Endothelial cell of umbilical vein (primary cell): Measurements from ENCODE around the gene TMEM200B. TPM values are rescaled to one million over a fixed set of nuclear protein-coding genes. Genes with fewer than 3 reads are reported as not detected.

Experiments used
- BruUV-seq: library from RNA; stranded (reverse); fragments of 400-500 nt; replicated peaks from 2 replicates; lab custom pipeline; 2021; lab: Mats Ljungman, UMichigan
- CTCF ChIA-PET: fragments of 300-600, 350-600 bp; sonication (Branson Sonifier 250); formaldehyde crosslinking; loops from one replicate; lab custom pipeline; 2021; ENCODE audit warnings: antibody characterized with exemption, inconsistent platforms; lab: Charles Lee
- POLR2A ChIA-PET: fragments of 300-600, 350-600 bp; sonication (Branson Sonifier 250); formaldehyde crosslinking; loops from one replicate; lab custom pipeline; 2021; ENCODE audit warnings: antibody characterized with exemption, inconsistent platforms; lab: Charles Lee
- DNase-seq: peaks from one replicate; pipeline ENCODE4 v3.0.0-alpha.2; 2011; ENCODE audit warnings: low read depth, low spot score
- FAIRE-seq: peaks from 2 replicates; lab custom pipeline; 2011; peaks lifted over from hg19 to GRCh38; lab: Jason Lieb, UNC
- H2AFZ ChIP-seq: 2 replicates; pipeline ENCODE4 v1.6.0; 2012; ENCODE audit warnings: low read depth, low read length, control low read depth, inconsistent platforms
- H3K27ac ChIP-seq: 2 replicates; pipeline ENCODE4 v1.5.1; 2011; ENCODE audit warnings: low read depth, mild to moderate bottlenecking, control low read depth, low read length, moderate library complexity; ENCODE audit not compliant: insufficient read depth
- H3K27me3 ChIP-seq, 2 experiments: 2 replicates each; pipeline versions ENCODE4 v1.6.0 to v1.6.1; 2011; ENCODE audit warnings: low read length in 2 of 2, mixed read lengths in 1 of 2; ENCODE audit not compliant: control insufficient read depth in 2 of 2, insufficient read depth in 2 of 2
- H3K36me3 ChIP-seq, 2 experiments: 2 replicates in 1 of 2; 3 replicates in 1 of 2; pipeline ENCODE4 v1.5.1; 2011; ENCODE audit warnings: low read length in 2 of 2, mild to moderate bottlenecking in 1 of 2, moderate library complexity in 1 of 2; ENCODE audit not compliant: control insufficient read depth in 2 of 2, insufficient read depth in 2 of 2; ENCODE audit errors: extremely low read depth in 1 of 2
- H3K4me1 ChIP-seq: 3 replicates; pipeline ENCODE4 v1.5.1; 2011; ENCODE audit warnings: mild to moderate bottlenecking, low read length; ENCODE audit not compliant: control insufficient read depth, insufficient read depth; ENCODE audit errors: extremely low read depth
- H3K4me2 ChIP-seq: 2 replicates; pipeline ENCODE4 v1.6.1; 2011; ENCODE audit warnings: low read length, control low read depth, mixed read lengths; ENCODE audit not compliant: insufficient read depth
- H3K4me3 ChIP-seq, 3 experiments: fragments of 200-600 bp in 1 of 3; sonication (generic), shearing (Covaris generic) in 1 of 3; replicated peaks in 1 of 3; 2 replicates each; pipeline ENCODE4 v1.5.1; 2011 to 2016; ENCODE audit warnings: control low read depth in 3 of 3, low read length in 3 of 3, mild to moderate bottlenecking in 2 of 3, inconsistent platforms in 1 of 3, low read depth in 1 of 3, moderate library complexity in 1 of 3; ENCODE audit not compliant: insufficient read depth in 1 of 3
- H3K79me2 ChIP-seq: 2 replicates; pipeline ENCODE4 v1.6.0; 2012; ENCODE audit warnings: low read length, inconsistent platforms; ENCODE audit not compliant: control insufficient read depth, insufficient read depth
- H3K9ac ChIP-seq: replicated peaks from 2 replicates; pipeline ENCODE3; 2011; ENCODE audit warnings: low read length, control low read depth; ENCODE audit not compliant: insufficient read depth; ENCODE audit errors: extremely low read depth
- H3K9me1 ChIP-seq: replicated peaks from 3 replicates; pipeline ENCODE4 v1.6.0; 2011; ENCODE audit warnings: mild to moderate bottlenecking, low read length; ENCODE audit not compliant: control insufficient read depth, insufficient read depth; ENCODE audit errors: extremely low read depth
- H3K9me3 ChIP-seq: replicated peaks from 2 replicates; pipeline ENCODE4 v1.5.1; 2012; ENCODE audit warnings: low read length, inconsistent platforms; ENCODE audit not compliant: control insufficient read depth, insufficient read depth
- H4K20me1 ChIP-seq: replicated peaks from 2 replicates; pipeline ENCODE3; 2011; ENCODE audit warnings: mild to moderate bottlenecking, low read length; ENCODE audit not compliant: control insufficient read depth, insufficient read depth; ENCODE audit errors: extremely low read depth
- EZH2 ChIP-seq: IDR thresholded peaks from 2 replicates; pipeline ENCODE4 v1.6.1; 2012; ENCODE audit warnings: borderline replicate concordance, low read depth, mild to moderate bottlenecking, moderate library complexity, low read length, inconsistent platforms; ENCODE audit not compliant: severe bottlenecking
- FOS ChIP-seq: IDR thresholded peaks from 2 replicates; pipeline ENCODE4 v1.6.1; 2011; ENCODE audit warnings: mild to moderate bottlenecking, low read length, moderate library complexity, borderline replicate concordance; ENCODE audit not compliant: insufficient read depth
- GATA2 ChIP-seq: IDR thresholded peaks from 2 replicates; pipeline ENCODE4 v1.7.0; 2011; ENCODE audit warnings: low read depth, mild to moderate bottlenecking, moderate library complexity, mixed read lengths, low read length; ENCODE audit not compliant: insufficient read length, insufficient read depth
- JUN ChIP-seq: IDR thresholded peaks from 2 replicates; pipeline ENCODE4 v1.6.1; 2011; ENCODE audit warnings: borderline replicate concordance, low read depth; ENCODE audit not compliant: insufficient read length, insufficient read depth
- MAX ChIP-seq: IDR thresholded peaks from 2 replicates; pipeline ENCODE4 v1.6.1; 2011; ENCODE audit not compliant: insufficient read depth, insufficient read length
- MYC ChIP-seq: IDR thresholded peaks from one replicate; pipeline ENCODE4 v1.6.1; 2011; ENCODE audit warnings: mild to moderate bottlenecking, low read depth, low read length
- POLR2A ChIP-seq: IDR thresholded peaks from 2 replicates; pipeline ENCODE4 v1.6.1; 2012; ENCODE audit warnings: low read depth, mild to moderate bottlenecking, control low read depth, low read length
- POLR2AphosphoS5 ChIP-seq: IDR thresholded peaks from 2 replicates; pipeline ENCODE4 v1.6.1; 2012; ENCODE audit warnings: low read depth, mild to moderate bottlenecking, control low read depth, low read length, moderate library complexity; ENCODE audit not compliant: insufficient read depth
- dilution Hi-C: fragments of 300-500 bp; cut with MboI; formaldehyde crosslinking; loops from one replicate; pipeline ENCODE4 v1.15.0; 2019; ENCODE audit warnings: low sequenced_read_pairs; ENCODE audit not compliant: extremely low pct_ligation_motif_present
- intact Hi-C: fragments of 100-400 bp; cut with micrococcal nuclease; formaldehyde crosslinking; loops from one replicate; pipeline ENCODE4 v1.10.0; 2022
- polyA plus RNA-seq, 4 experiments: library from polyadenylated mRNA; depleted of rRNA in 3 of 4; stranded (reverse) in 3 of 4; unstranded in 1 of 4; fragments of >200 nt; gene quantifications; 2 replicates each; pipeline versions ENCODE4 v1.2.1 to v1.2.3, GENCODE V29; 2011 to 2012; ENCODE audit warnings: missing spikeins in 1 of 4
- total RNA-seq: library from RNA; stranded (reverse); gene quantifications from 2 replicates; pipeline ENCODE4 v1.2.3, GENCODE V29; 2021
- TF ChIP-seq, protein P1 (sequence below), 2 donors: IDR thresholded peaks; 1 replicate in 1 of 2; 2 replicates in 1 of 2; pipeline ENCODE4 v1.5.1; 2011; ENCODE audit warnings: low read length in 2 of 2, mild to moderate bottlenecking in 2 of 2, moderate library complexity in 2 of 2, control low read depth in 1 of 2, inconsistent platforms in 1 of 2, low read depth in 1 of 2; ENCODE audit not compliant: insufficient read depth in 1 of 2; ENCODE audit errors: extremely low read depth in 1 of 2

TMEM200B gene
- total and polyA plus RNA-seq, 2 donors (not counting 3 experiments of a cell fraction or from before 2014, with no cell fraction given) = 0.72 to 1.6 TPM

GRCh38 chr1:29090937-29091618 lies 32.6 kb downstream of the TMEM200B start:
- FAIRE-seq = no peak
- H3K79me2 ChIP-seq = no peaks in the 10 kb centered on the region
- no TSS peak for BruUV-seq
- ChIA-PET POLR2A (no interaction called here), CTCF (interaction anchor here (1.0 kb wide), 1 partner anchor 12 kb away, joined by 3 read pairs; no protein-coding TSS in a partner anchor)
- no peak overlapping the region for H3K4me3 ChIP-seq
- DNase-seq = no peak
- no peaks in the 10 kb centered on the region for H4K20me1 ChIP-seq
- dilution Hi-C loops = no loop called here
- H3K36me3 ChIP-seq = no peaks in the 10 kb centered on the region
- H3K4me2 ChIP-seq = no peak overlapping the region
- no peak overlapping the region for H3K27ac ChIP-seq
- H3K9me3 ChIP-seq = no peaks in the 10 kb centered on the region
- no peak for TF ChIP-seq MYC
- TF ChIP-seq, protein P1, sequence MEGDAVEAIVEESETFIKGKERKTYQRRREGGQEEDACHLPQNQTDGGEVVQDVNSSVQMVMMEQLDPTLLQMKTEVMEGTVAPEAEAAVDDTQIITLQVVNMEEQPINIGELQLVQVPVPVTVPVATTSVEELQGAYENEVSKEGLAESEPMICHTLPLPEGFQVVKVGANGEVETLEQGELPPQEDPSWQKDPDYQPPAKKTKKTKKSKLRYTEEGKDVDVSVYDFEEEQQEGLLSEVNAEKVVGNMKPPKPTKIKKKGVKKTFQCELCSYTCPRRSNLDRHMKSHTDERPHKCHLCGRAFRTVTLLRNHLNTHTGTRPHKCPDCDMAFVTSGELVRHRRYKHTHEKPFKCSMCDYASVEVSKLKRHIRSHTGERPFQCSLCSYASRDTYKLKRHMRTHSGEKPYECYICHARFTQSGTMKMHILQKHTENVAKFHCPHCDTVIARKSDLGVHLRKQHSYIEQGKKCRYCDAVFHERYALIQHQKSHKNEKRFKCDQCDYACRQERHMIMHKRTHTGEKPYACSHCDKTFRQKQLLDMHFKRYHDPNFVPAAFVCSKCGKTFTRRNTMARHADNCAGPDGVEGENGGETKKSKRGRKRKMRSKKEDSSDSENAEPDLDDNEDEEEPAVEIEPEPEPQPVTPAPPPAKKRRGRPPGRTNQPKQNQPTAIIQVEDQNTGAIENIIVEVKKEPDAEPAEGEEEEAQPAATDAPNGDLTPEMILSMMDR (IDR thresholded peaks at IDR 0.05; ENCODE audit: extremely low read depth in 1 of 2, insufficient read depth in 1 of 2, low read depth in 1 of 2, low read length in 2 of 2) = no peak
- TF ChIP-seq GATA2 = no peak
- TF ChIP-seq POLR2A = no peak
- no peak for TF ChIP-seq FOS
- TF ChIP-seq JUN = no peak
- TF ChIP-seq POLR2AphosphoS5 = no peak
- TF ChIP-seq EZH2 = no peak
- no peak for TF ChIP-seq MAX
- no peak overlapping the region for H3K9ac ChIP-seq
- intact Hi-C loops = no loop called here
- no peaks in the 10 kb centered on the region for H3K4me1 ChIP-seq
- no peak overlapping the region for H2AFZ ChIP-seq
- H3K9me1 ChIP-seq = no peaks in the 10 kb centered on the region
- no peaks in the 10 kb centered on the region for H3K27me3 ChIP-seq
